GM21717 (cell line): ENCODE measurements around the gene ITPRIP.

Source experiments
- ATAC-seq: cut with Tn5 transposase; IDR thresholded peaks from one replicate; pipeline ENCODE4 v1.9.1; 2021; ENCODE audit warnings: mild to moderate bottlenecking, moderate library complexity; ENCODE audit not compliant: unreplicated experiment

The ITPRIP gene

DNA sequence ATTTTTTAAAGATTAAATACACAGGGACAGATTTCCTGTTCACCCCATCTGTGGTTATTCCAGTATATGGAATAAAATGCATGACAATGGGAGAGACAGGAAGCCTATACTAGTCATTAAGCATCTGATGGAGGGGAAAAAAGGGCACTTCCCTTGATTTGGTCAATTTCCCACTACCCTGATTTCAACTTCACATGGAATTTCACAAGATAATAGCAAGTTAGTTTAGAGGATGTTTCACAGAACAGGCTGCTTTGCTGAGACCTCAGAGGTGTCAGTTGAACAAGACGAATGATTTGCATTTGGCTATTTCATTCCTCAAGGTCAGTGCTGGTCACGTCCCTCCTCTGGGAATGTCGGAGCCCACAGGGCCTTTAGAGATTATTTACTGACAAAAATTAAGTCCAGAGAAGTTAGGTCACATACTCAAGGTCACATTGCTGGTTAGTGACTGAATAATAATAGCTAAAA lies 4.7 kb upstream of the ITPRIP start:
- ATAC-seq = no peak

DNA sequence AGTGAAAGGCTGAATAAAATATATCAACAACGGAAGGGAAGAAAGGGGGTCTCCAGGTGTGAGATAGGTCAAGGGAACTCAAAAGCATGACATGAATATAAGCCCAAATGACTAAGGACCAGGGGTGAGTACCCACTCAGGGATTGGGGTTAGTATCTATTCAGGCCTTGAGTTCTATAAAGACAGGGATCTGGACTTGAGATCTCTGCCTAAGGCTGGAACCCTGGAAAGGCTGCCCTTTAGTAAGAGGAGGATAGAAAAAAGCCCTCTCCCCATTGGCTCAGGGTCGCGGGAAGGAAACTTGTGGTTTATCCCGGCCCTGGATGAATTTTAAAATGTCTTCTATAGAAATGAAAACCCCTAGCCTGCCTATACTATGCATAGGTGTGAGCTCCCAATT lies 2.4 kb upstream of the ITPRIP start:
- ATAC-seq = no peak

GRCh38 chr10:104340111-104340526 lies 1.9 kb upstream of the ITPRIP start:
- ATAC-seq = no peak

- no peak for ATAC-seq
These were observed 1.3 kb upstream of the ITPRIP start for GRCh38 chr10:104339469-104340110.

- ATAC-seq = peak; percentile 50
These were observed 712 bp downstream of the ITPRIP start for GRCh38 chr10:104337521-104337984.

DNA sequence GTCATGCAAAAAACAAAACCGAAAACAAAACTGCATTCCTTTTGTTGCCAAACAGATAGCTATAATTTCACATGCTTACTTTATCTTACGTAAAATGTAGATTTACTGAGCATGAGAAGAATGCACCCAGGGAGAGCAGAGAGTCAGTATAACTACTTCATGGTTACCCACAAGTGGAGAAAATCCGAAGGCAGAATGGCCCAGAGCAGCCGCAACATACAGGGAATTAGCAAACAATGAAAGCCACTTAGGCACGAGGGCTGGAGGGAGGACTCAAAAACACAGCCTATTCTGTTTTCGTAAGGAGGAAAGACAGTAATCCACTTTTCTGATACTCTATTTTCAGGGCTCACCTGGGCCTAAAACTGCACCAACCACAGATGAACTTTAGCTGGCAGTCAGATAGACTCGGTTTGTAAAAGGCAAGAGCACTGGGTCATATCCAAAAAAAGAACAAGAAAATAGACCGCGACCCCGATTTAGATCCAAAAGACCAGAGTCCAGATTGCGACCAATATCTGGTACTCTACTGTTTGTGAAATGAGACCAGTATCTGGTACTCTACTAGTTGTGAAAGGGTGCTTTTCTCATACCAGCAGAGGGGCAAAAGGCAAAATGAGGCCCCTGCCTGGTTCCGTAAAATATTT lies 1.3 kb downstream of the ITPRIP start:
- ATAC-seq = peak; percentile 29

DNA sequence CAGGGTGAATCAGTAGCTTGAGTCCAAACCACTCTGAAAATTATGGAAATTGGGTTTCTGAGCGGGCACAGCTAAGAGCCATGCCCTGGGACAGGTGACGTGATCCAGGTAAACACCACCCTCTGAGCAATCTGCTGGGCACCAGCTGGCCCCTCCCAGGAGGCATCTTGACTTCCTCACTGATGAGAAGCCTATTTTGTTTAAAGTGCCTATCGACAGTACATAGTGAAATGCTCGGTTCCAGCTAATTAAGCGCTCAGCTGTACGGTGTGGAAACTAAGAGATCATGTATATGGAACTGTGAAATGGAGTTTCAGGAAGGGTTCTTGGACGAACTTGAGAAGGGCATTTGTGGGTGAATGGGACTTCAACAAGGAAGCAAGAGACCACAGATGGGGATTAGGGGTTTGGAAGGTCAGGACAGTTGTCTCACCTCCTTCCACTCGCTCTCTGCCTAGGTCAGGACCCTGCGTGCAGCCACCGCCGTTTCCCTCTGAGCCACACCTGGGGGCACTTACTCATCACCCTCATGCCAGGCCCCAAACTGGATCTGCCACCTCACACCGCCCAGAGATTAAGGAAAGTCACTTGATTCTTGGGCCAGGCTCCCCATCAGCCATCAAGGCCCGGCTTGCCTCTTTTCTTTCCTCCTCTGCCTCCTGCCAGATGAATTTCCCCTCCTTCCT lies 3.2 kb downstream of the ITPRIP start:
- no peak for ATAC-seq

GRCh38 chr10:104334561-104334960 lies 3.7 kb downstream of the ITPRIP start:
- ATAC-seq = no peak

DNA sequence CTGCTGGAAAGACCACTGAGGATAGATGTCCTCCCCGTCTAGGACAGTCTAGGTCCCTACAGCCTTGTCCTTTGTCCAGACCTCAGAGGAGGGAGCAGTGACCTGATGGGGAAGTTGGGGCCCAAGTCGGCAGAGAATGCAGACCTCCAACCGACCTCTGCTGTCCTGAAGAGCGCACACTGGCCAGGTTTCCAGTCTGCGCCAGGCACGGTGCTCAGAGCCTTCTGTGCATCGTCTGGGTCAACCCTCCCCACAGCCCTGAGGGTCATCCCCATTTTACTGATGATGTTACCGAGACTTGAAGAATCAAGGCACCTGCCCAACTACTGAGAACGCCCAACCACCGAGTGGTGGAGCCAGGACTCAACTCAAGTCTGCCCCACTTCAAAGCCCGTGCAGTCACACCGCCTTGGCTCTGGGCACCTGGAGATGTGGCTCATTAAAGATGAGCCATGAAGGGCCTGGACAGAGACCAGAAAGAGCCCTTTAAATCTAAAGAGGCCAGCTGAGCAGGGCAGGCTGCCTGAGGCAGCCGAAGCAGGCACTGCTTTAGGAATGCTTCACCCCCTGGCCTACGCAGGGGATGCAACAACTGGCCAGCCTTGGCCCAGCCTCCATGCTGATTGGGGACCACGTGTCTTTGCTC lies 4.4 kb downstream of the ITPRIP start:
- ATAC-seq = no peak

GRCh38 chr10:104333032-104333727 lies 5.1 kb downstream of the ITPRIP start:
- no peak for ATAC-seq

GRCh38 chr10:104332243-104333031 lies 5.8 kb downstream of the ITPRIP start:
- no peak for ATAC-seq

GRCh38 chr10:104331208-104331838 lies 6.9 kb downstream of the ITPRIP start:
- no peak for ATAC-seq

GRCh38 chr10:104330168-104331110 lies 7.8 kb downstream of the ITPRIP start:
- no peak for ATAC-seq

DNA sequence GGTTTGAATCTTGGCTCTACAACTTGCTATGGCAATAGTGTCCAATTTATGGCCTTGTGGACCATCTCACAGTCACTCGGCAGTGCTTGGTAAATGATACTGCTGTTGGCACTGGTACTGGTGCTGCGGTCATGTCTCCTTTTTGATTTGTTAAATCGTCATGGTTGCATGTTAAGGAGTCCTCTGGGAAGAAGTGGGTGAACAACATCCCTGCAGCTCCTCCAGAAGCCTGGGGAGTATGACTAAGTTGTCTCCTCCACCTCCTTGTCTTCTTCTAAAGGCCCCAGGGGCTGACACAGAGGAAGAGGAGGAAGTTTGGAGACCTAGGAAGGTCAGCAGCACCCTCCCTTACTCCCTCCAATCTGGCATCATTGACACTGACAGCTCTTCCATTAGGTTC lies 8.5 kb downstream of the ITPRIP start:
- no peak for ATAC-seq

DNA sequence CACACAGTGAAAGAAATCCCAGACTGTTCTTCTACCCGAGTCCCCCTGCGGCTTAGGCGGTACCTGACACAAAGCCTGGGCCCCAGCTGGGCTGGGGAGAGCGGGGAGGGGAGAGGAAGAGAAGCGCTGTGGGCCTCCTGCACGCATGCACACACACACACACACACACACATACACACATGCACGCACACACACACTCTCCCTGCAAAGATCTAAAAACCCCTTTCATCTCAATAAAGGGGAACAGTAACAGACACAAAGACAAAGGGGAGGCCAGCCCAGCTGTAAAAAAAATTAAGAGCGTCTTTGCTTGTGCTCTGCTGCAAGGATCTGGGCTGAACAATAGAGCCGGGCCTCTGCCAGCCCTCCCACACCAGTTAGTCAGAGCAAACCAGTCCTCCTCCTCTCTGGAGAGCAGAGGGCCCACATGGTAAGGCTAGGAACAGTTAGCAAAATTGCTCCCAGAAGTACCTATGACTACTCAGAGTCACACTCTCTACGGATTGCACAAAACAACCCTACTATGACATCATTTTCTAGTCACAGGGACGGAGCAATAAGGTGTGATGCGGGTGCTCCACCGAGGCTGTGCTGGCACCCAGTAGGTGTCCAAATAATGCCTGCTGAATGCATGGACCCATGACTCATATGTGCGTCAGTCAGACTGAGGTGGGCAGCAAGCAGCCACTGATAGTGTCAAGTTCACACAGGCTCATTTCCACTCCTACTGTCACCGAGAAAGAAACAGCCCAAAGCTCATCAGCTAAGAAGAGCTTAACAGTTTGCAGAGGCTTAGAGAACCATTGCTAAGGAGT lies 9.2 kb downstream of the ITPRIP start:
- ATAC-seq = peak; percentile 52

DNA sequence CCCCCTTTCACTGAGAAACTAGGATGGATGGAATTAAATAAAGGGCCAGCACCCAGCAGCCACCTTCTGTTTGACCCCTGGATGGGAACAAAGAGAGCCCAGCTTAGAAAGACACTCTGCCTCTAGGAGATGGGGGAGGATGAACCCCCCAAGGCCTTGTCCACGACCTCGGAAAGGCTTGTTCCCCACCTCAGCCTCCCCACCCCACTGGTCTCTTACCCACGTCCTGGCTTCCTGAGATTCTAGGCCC lies 9.7 kb downstream of the ITPRIP start:
- ATAC-seq = no peak

DNA sequence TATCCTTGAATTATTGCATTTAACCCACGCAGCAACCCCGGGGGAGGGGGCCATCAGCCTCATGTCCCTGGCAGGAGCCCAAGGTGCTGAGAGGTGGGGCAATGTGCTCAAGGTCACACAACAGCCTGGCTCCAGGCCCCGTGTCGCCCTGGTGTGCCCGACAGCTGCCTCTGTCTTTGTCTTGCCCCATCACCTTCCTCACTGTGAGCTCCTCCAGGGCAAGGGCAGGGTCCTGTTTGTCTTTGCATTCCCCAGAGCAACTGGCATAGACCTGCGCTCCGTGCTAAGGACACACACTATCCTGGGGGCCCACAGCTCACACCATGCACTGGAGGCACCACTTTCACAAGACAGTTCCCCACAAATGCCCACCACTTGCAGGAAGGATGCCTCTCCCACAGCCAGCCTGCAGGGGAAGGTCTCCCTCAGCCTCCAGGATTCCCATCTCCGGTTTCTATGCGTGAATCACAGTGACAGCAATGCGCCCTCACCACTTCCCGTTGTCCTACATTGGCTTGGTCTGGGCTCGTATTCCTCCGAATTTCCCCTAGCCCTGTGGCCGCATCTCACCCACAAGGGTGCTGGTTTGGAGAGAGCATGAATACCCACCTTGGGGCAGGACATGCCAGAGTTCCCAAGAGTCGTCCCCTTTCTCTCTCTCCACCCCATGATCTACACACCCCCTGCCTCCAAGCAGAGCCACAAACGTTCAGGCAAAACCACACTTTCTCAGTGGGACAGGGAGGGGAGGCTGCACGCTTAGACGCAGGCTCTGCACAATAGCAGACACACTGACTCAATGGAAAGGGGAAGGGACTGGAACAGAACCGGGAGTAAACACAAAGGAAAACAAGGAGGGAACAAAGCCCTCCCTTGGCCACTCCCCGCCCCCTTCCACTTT lies 10.3 kb downstream of the ITPRIP start:
- ATAC-seq = no peak
